Keratinocyte (primary cell): ENCODE data around the gene FBLIM1. TPM values are rescaled to one million over a fixed set of nuclear protein-coding genes. Genes with fewer than 3 reads are reported as not detected.

Source experiments
- DNase-seq: peaks from one replicate; pipeline ENCODE4 v3.0.0-alpha.2; 2011; ENCODE audit warnings: low read depth, missing footprints, low spot score
- FAIRE-seq: peaks from 2 replicates; lab custom pipeline; 2011; peaks lifted over from hg19 to GRCh38; lab: Jason Lieb, UNC
- H2AFZ ChIP-seq: 2 replicates; pipeline ENCODE4 v1.6.0; 2012; ENCODE audit warnings: low read length, control low read depth, inconsistent platforms; ENCODE audit not compliant: control insufficient read depth
- H3K27ac ChIP-seq: 2 replicates; pipeline ENCODE4 v1.5.1; 2011; ENCODE audit warnings: low read length; ENCODE audit not compliant: control insufficient read depth, insufficient read depth
- H3K27me3 ChIP-seq: 3 replicates; pipeline ENCODE4 v1.6.0; 2011; ENCODE audit warnings: low read length; ENCODE audit not compliant: control insufficient read depth, insufficient read depth; ENCODE audit errors: extremely low read depth
- H3K36me3 ChIP-seq, 2 experiments: 2 replicates in 1 of 2; 3 replicates in 1 of 2; pipeline ENCODE4 v1.5.1; 2011; ENCODE audit warnings: low read length in 2 of 2, mild to moderate bottlenecking in 1 of 2; ENCODE audit not compliant: control insufficient read depth in 2 of 2, insufficient read depth in 2 of 2; ENCODE audit errors: extremely low read depth in 1 of 2
- H3K4me1 ChIP-seq: 3 replicates; pipeline ENCODE4 v1.5.1; 2011; ENCODE audit warnings: low read length; ENCODE audit not compliant: control insufficient read depth, insufficient read depth; ENCODE audit errors: extremely low read depth
- H3K4me2 ChIP-seq: 3 replicates; pipeline ENCODE4 v1.6.0; 2011; ENCODE audit warnings: low read depth, low read length; ENCODE audit not compliant: control insufficient read depth, insufficient read depth; ENCODE audit errors: extremely low read depth
- H3K4me3 ChIP-seq, 3 experiments: fragments of 200-600 bp in 1 of 3; sonication (generic) in 1 of 3; 2 replicates in 2 of 3; 3 replicates in 1 of 3; pipeline ENCODE4 v1.5.1; 2011 to 2016; ENCODE audit warnings: low read length in 3 of 3, mild to moderate bottlenecking in 3 of 3, control low read depth in 2 of 3, inconsistent platforms in 1 of 3, low read depth in 1 of 3, mixed read lengths in 1 of 3, mixed run types in 1 of 3, moderate library complexity in 1 of 3; ENCODE audit not compliant: control insufficient read depth in 2 of 3, insufficient read depth in 2 of 3; ENCODE audit errors: extremely low read depth in 1 of 3
- H3K79me2 ChIP-seq: 2 replicates; pipeline ENCODE4 v1.6.0; 2012; ENCODE audit warnings: low read length; ENCODE audit not compliant: control insufficient read depth, insufficient read depth
- H3K9ac ChIP-seq: 3 replicates; pipeline ENCODE4 v1.6.0; 2011; ENCODE audit warnings: low read length; ENCODE audit not compliant: control insufficient read depth, insufficient read depth; ENCODE audit errors: extremely low read depth
- H3K9me1 ChIP-seq: 3 replicates; pipeline ENCODE4 v1.6.0; 2011; ENCODE audit warnings: low read length; ENCODE audit not compliant: control insufficient read depth, insufficient read depth; ENCODE audit errors: extremely low read depth
- H3K9me3 ChIP-seq: 2 replicates; pipeline ENCODE4 v1.5.1; 2012; ENCODE audit warnings: low read depth, low read length; ENCODE audit not compliant: control insufficient read depth
- H4K20me1 ChIP-seq: 3 replicates; pipeline ENCODE4 v1.6.0; 2011; ENCODE audit warnings: low read length; ENCODE audit not compliant: control insufficient read depth, insufficient read depth; ENCODE audit errors: extremely low read depth
- CTCF ChIP-seq, 3 experiments: IDR thresholded peaks in 1 of 3; conservative IDR thresholded peaks in 1 of 3; optimal IDR thresholded peaks in 1 of 3; 2 replicates in 2 of 3; 3 replicates in 1 of 3; pipeline versions ENCODE3 to v1.5.1; 2011; ENCODE audit warnings: low read length in 3 of 3, mild to moderate bottlenecking in 3 of 3, moderate library complexity in 2 of 3, control low read depth in 1 of 3, inconsistent platforms in 1 of 3; ENCODE audit not compliant: insufficient read depth in 2 of 3; ENCODE audit errors: extremely low read depth in 1 of 3
- EZH2 ChIP-seq: IDR thresholded peaks from one replicate; pipeline ENCODE4 v1.6.1; 2012; ENCODE audit warnings: inconsistent platforms, mild to moderate bottlenecking, low read length, moderate library complexity
- dilution Hi-C: fragments of 300-500 bp; cut with MboI; formaldehyde crosslinking; loops from one replicate; pipeline ENCODE4 v1.7.0; 2020; ENCODE audit warnings: low sequenced_read_pairs; ENCODE audit not compliant: extremely low pct_ligation_motif_present
- polyA plus RNA-seq, 5 experiments: library from polyadenylated mRNA; depleted of rRNA in 3 of 5; stranded (reverse) in 3 of 5; stranded (forward) in 1 of 5; unstranded in 1 of 5; fragments of >200 nt; gene quantifications; 1 replicate in 1 of 5; 2 replicates in 3 of 5; 3 replicates in 1 of 5; pipeline versions ENCODE4 v1.2.1 to v1.2.3, GENCODE V29; 2011 to 2012; ENCODE audit warnings: missing spikeins in 2 of 5, low read depth in 1 of 5, low replicate concordance in 1 of 5

Gene FBLIM1
- polyA plus RNA-seq, 1 donor (not counting 4 experiments of a cell fraction or from before 2014, with no cell fraction given) = 144 TPM

GRCh38 chr1:15739259-15739658 lies 19.3 kb upstream of the FBLIM1 start:
- H2AFZ ChIP-seq = no peak overlapping the region
- H3K9me1 ChIP-seq = no peaks in the 10 kb centered on the region
- TF ChIP-seq EZH2 = no peak
- no peak for TF ChIP-seq CTCF (optimal IDR thresholded peaks at IDR 0.05 in 1 of 3, IDR thresholded peaks at IDR 0.05 in 1 of 3, conservative IDR thresholded peaks at IDR 0.05 in 1 of 3; ENCODE audit: extremely low read depth in 1 of 3, insufficient read depth in 2 of 3, low read length in 3 of 3)
- peaks cover 2 to 11% of the 10 kb centered on the region in 2 experiments for H3K36me3 ChIP-seq
- H3K4me2 ChIP-seq = no peak overlapping the region
- H3K79me2 ChIP-seq = no peaks in the 10 kb centered on the region
- no peak overlapping the region for H3K9ac ChIP-seq
- no peaks in the 10 kb centered on the region for H3K9me3 ChIP-seq
- no peak overlapping the region for H3K4me3 ChIP-seq
- H3K27ac ChIP-seq = no peak overlapping the region
- H3K27me3 ChIP-seq = no peaks in the 10 kb centered on the region
- no peaks in the 10 kb centered on the region for H4K20me1 ChIP-seq
- FAIRE-seq (no peak), DNase-seq (no peak)
- dilution Hi-C loops = no loop called here
- peaks cover 15% of the 10 kb centered on the region for H3K4me1 ChIP-seq

GRCh38 chr1:15739745-15740144 lies 18.9 kb upstream of the FBLIM1 start:
- Histone ChIP-seq H3K9me3 (no peaks in the 10 kb centered on the region), H2AFZ (no peak overlapping the region), H3K36me3 (peaks cover 0 to 7% of the 10 kb centered on the region in 2 experiments), H3K79me2 (no peaks in the 10 kb centered on the region), H3K27me3 (no peaks in the 10 kb centered on the region), H3K9ac (no peak overlapping the region), H3K27ac (no peak overlapping the region), H3K4me2 (no peak overlapping the region), H3K4me3 (no peak overlapping the region), H3K4me1 (peaks cover 15% of the 10 kb centered on the region), H3K9me1 (no peaks in the 10 kb centered on the region), H4K20me1 (no peaks in the 10 kb centered on the region)
- dilution Hi-C loops = no loop called here
- no peak for FAIRE-seq
- TF ChIP-seq EZH2 (no peak), CTCF (optimal IDR thresholded peaks at IDR 0.05 in 1 of 3, IDR thresholded peaks at IDR 0.05 in 1 of 3, conservative IDR thresholded peaks at IDR 0.05 in 1 of 3; ENCODE audit: extremely low read depth in 1 of 3, insufficient read depth in 2 of 3, low read length in 3 of 3) (peak in 1 of 3 experiments; percentile 33)
- no peak for DNase-seq
